CD4-positive, alpha-beta T cell treated with Interleukin-12 subunit alpha and Interleukin-12 subunit beta, for 1 hour (primary cell): ENCODE data around the gene CYP4F2.
"Not testable (repeated sequence)": the region's sequence is repeated elsewhere in the genome, so short reads cannot be mapped to it uniquely, and the experiment has no call there.

Experiments
- DNase-seq: peaks from one replicate; pipeline ENCODE4 v3.0.0-alpha.2; 2020

Gene CYP4F2, protein sequence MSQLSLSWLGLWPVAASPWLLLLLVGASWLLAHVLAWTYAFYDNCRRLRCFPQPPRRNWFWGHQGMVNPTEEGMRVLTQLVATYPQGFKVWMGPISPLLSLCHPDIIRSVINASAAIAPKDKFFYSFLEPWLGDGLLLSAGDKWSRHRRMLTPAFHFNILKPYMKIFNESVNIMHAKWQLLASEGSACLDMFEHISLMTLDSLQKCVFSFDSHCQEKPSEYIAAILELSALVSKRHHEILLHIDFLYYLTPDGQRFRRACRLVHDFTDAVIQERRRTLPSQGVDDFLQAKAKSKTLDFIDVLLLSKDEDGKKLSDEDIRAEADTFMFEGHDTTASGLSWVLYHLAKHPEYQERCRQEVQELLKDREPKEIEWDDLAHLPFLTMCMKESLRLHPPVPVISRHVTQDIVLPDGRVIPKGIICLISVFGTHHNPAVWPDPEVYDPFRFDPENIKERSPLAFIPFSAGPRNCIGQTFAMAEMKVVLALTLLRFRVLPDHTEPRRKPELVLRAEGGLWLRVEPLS

DNA sequence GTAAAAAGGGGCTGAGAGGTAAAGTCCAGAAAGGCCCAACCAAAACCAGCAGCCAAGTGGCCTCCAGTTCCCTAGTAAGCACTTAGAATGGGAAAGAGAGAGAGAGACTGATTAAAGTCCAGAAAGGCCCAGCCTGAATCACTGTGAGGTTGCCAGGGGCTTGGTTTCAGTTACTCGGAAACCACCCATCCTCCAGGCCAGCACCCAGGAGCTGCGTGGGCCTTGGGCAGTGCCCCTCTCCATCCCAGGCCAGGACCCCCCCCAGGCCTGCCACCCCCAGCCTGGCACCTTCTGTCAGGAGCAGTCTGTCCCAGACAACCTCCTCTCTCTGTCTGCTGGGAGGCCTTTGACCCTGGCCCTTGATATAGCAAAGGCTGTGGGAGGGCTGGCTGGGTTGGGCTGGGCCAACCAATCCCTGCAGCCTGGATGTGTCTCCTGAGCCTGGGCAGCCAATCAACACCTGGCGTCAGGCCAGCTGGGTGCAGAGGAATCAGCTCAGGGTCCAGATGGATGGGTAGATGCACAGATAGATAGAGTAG is at the start of gene CYP4F2:
CYP4F2 (minus strand) TSS at position 337 of the 539 bp plus-strand sequence. CDS start 463 bp downstream, outside the sequence.
- no peak for DNase-seq

DNA sequence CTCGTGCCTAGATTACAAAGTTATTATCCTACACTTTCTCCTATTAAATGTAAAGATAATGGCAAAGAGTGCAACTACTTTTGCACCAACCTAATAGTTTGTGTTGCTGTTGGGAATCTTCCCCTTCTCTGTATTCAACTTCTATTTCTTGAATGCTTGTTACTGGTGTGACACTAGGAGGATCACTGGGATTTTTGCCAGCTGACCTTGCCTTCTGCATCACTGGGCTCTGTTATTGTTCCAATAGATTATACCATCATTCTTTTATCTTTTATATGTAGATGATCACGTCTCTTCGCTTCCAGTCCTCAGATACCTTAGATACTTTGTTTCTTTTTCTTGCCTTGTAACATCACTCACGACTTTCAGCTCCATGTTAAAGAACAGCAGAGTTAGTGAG is 47.4 kb upstream of the CYP4F2 start:
- DNase-seq, result no peak

DNA sequence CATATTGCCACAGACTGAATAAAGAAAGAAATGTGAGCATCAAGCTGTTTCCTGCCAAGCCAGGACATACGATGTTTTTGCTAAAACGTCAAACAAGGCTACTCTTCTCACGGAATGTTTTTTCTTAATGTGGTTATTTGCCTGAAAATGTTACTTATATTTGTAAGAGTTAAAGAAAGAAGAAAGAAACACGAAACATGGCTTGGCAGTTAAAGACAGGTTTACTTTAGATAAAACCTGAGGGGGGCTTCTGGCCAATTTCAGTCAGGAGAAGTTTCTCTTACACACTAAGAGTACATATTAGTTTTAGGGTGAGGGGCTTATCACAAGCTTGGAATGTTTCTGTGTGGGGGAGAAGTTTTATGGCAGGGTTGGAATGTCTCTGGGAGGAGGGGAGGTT is 46.5 kb upstream of the CYP4F2 start:
- no peak for DNase-seq

DNA sequence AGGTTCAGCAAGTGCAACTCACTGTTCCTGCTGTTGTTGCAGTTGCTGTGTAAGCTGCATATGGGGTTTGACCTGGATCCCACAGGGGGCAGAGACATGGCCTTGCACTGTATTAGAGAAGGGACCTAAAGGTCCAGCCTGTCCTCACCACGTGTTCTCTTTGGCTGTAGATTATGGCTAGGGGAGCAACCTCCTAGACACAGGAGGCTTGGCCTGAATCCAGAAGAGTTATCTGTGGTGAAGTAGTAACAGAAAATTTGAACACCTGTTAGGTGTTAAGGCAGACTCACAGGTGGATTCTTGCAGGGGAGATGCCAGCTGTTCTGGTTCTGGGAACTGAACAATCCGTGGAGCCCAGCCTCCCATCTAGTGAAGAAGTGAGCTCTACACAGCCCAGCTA is 39.9 kb upstream of the CYP4F2 start:
- DNase-seq, result no peak

DNA sequence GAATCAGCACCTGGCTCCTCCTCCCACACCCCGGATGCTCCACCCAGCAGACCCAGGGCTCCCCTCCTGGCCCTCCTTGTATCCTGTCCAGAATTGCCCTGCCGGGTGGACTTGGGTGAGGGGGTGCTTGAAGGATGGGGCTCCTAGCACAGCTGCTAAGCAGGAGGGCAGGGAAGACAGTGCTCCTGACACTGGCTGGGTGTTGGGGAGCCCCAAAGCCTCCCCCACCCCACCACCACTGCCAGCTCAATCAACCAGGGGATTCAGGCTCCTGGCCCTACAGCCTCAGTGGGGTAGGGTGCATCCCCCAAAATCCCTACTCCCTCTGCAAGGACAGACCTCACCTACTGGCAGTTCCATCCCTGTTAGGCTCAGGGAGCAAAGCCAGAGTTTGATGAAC is 39.1 kb upstream of the CYP4F2 start:
- no peak for DNase-seq

DNA sequence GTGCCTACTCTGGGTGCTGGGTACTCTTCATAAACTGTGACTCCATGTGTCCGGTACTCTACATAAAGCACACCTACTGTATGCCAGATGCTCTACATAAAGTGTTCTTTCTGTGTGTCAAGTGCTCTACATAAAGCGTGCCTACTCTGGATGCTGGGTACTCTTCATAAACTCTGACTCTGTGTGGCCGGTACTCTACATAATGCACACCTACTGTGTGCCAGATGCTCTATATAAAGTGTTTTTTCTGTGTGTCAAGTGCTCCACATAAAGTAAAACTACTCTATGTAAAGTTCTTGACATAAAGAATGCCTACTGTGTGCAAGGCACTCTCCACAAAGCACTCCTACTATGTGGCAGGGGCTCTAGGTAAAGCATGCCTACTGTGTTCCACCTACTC is 38.3 kb upstream of the CYP4F2 start:
- DNase-seq, result no peak

DNA sequence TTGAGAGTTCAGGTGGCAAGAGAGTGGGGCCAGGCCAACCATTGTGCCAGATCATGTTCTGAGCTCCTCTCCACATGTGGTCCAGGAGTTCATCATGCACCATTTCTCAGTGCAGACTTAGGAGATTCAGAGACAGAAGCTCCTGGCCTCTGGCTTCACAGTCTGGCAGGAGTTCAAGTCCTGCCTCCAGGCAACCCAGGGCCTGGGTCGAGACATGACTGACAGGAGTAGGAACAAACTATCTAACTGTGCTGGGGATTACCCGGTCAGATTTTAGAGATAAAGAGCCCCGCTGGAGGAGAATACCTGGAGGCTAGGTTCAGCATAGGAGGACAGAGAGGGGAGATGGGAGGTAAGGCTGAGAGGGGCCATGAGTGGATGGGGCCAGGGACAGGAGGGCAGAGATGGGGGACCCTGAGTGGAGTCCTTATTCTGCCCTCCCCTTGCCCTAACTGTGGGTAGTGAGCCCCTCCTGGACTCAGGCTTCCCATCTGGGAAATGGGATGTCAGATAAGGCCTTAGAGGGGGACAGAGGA is 37.4 kb upstream of the CYP4F2 start:
- no peak for DNase-seq

DNA sequence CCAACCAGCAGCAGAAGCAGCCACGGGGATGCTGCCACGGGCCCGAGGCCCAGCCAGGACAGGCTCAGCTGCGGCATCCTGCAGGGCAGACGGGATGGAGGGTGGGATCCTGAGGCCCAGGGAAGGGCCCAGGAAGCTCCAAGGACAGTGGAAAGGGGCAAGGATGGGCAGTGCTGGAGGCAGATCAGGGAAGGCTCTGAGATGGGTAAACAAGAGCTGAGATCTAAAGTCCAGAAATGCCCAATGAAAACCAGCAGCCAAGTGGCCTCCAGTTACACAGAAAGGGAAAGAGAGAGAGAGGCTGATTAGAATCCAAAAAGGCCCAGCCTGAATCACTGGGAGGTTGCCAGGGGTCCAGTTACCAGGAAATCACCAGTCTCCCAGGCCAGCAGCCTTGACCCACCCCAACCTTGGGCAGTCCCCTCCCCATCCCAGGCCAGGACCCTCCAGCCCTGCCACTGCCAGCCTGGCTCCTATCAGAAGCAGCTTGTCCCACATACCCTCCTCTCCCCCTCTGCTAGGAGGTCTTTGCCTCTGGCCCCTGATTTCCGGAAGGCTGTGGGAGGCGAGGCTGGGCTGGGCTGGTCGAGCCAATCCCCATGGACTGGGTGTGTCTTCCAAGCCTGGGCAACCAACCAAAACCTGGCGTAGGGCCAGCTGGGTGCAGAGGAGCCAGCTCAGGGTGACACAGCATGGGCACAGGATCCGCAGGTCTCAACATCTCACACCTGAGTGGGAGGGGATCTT is 36.6 kb upstream of the CYP4F2 start, which contains the start of gene CYP4F11:
CYP4F11 (minus strand) TSS at position 198 of the 747 bp plus-strand sequence; CDS start at position 77, 121 bp downstream.
- DNase-seq, result no peak

DNA sequence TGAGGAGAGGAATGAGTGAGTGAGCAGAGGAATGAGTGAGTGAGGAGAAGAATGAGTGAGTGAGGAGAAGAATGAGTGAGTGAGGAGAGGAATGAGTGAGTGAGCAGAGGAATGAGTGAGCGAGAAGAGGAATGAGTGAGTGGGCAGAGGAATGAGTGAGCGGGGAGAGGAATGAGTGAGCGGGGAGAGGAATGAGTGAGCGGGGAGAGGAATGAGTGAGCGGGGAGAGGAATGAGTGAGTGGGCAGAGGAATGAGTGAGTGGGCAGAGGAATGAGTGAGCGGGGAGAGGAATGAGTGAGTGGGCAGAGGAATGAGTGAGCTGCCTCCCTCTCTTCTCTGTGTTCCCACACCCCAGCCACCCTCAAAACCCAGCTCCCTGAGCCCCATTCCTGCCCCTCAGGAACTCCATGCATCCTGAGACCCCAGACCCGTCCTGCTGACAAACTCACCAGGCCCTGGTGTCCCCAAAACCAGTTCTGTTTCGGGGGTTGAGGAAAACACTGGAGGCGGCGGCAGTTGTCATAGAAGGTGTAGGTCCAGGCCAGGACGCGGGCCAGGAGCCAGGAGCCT is 36.0 kb upstream of the CYP4F2 start:
- not testable (repeated sequence) for DNase-seq

DNA sequence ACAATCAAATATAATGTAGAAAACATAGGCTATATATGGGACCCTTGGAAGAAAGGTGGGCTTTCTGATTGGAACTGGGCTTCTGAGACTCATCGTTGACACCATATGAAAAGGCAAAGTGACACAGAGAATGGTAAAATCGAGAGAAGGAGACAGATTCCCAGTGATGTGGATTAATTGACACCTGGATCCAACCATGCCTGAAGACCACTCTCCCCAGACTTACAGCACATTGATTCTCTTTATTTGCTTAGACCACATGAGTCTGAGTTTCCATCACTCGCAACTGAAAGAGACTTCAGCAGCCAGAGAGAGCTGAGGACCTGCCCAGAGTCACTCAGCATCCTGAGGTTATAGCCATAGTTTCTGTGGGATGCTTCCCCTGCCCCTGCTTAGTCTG is 30.4 kb upstream of the CYP4F2 start:
- DNase-seq, result no peak

DNA sequence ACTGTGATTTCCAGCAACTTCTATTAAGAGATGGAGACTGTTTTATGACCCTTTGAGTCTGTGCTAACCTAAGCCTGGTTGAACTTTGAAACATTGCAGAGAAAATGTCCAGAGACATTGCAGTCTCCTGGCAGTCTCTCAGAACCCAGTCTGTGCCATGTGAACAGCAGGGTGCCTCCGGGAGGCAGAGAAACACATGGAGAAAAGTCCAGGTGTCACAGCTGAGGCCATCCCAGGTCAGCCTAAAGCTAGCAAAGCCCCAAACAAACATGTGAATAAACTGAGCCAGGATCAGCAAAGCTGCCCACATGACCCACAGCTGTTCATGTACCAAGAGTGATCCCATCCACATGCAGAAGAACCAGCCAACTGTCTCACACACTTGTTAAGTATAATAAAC is 28.6 kb upstream of the CYP4F2 start:
- no peak for DNase-seq

DNA sequence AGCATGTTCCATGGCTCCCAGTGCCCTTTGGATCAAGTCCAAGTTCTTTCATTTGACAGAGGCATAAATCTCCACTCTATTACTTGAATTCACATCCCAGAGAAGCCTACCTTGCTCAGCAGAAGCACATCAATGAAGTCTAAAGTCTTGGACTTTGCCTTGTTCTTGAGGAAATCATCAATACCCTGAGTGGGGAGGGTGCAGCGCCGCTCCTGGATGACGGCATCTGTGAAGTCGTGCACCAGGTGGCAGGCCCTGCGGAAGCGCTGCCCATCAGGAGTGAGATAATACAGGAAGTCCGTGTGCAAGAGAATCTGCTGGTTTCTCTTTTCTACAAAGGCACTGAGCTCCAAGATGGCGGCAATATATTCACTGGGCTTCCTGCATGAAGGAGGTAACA is 25.8 kb upstream of the CYP4F2 start:
- no peak for DNase-seq

DNA sequence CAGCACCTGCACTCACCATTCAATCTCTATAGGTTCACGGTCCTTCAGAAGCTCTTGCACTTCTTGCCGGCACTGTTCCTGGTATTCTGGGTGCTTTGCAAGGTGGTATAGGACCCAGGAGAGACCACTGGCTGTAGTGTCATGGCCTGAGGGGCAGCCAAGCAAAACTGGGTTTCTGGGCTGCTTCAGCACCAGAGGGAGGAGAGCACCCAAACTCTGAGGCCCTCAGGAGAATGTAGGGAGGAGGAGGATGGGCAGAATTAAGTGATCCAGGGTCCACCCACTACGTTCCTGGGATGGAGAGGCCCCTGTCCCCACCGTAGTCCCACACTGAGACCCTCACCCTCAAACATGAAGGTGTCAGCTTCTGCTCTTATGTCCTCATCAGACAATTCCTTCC is 24.1 kb upstream of the CYP4F2 start:
- no peak for DNase-seq

DNA sequence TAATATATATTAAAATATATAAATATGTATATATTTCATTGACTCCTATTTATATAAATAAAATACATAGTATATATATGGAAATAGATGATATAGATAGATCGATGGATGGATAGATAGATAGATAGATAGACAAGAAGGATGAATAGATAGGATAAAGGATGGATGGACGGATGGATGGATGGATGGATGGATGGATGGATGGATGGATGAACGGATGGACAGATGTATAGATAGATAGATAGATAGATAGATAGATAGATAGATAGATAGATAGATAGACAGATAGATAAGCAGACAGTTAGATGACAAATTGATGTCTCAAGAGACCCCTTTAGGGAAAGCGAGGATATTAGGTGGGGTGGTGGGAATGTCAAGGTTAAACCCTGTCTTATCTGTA is 21.4 kb upstream of the CYP4F2 start:
- DNase-seq, result no peak

DNA sequence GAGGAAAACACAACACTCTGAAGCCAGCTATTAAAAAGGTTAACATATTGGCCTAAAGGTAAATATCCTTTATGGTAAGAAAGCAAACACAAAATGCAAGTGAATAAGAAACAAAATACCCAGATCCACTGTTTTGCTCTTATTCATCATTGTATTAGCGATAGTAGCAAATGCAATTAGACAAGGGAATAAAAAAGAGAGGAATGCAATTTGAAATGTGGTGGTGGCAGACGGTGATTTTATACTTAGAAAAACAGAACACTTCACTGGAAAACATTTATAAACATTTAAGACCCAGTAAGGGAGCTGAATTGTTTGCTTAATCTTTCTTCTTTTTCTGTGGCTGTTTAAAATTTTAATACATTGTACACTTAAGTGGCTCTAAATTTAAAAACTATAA is 17.2 kb upstream of the CYP4F2 start:
- no peak for DNase-seq

DNA sequence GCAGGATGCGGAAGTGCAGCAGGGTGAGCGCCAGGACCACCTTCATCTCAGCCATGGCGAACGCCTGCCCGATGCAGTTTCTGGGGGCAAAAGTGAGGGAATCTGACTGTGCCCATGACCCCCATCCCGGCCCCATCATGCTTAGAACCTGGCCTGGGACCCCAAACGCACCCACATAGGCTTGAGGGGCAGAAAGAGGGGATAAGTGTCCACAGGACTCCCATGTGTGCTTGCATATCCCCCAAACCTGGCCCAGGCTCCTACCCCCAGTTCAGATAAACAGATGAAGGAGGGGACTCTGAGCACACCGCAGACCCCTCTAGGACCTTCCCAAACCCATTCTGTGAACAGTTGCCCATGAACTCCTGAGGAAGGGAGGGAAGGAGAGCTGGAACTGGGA is 16.0 kb upstream of the CYP4F2 start:
- no peak for DNase-seq

DNA sequence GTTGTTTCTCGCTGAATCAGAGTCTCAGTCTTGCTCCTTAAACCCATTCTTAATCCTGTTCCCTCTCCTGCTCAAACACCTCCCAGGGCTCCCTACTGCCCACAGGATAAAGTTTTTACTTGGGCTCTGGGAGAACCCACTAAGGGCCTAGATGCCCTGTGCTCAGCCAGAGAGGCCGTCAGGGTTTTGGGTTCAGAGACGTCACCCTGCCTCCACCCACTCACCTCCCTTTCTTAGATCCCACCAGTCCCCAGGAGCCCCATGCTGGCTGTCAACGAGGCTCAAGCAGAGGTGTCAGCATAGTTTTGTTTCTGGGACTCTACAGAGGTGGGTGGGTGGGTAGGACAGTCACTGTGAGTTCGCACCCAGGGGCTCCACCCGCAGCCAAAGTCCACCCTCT is 15.5 kb upstream of the CYP4F2 start:
- no peak for DNase-seq

DNA sequence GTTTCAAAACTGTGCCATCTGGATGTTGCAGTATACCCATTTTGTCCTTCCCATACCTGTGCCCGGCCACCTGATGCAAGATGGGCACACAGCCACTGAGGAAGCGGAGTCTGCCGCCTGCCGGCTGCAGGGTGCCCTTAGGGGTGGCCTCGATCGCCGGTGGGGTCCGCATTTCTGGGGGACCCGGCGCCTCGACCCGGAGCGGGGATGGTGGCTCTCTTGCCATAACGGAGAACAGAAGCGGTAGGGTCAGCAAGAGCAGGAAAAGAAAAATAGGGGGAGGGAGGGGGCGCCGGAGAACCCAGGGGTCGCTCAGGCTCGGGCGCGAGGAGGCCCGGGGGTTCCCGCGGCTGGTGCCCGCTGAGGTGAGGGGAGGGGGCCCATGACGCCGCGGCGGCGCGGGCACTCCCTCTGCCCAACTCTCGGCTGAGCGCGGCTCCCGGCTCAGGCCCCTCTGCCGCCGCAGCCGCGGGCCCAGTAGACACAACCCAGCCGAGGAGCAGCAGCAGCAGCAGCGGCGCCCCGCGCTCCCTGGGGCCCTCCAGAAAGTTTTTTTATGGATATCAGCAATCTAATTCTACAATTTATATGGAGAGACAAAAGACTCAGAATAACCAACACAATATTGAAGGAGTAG is 13.8 kb upstream of the CYP4F2 start:
- DNase-seq, result no peak

DNA sequence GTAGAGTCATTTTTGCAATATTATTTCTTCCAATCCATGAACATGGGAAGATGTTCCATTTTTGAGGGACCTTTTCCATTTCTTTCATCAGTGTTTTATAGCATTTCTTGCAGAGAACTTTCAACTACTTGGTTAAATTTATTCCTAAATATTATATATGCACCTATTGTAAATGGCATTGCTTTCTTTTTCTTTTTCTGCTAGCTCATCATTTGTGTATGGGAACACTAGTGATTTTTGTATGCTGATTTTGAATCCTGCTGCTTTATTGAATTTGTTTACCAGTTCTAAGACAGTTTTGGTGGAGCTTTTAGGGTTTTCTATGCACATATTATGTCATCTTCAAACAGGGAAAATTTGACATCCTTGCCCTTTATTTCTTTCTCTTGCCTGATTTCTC is 7.2 kb upstream of the CYP4F2 start:
- no peak for DNase-seq

DNA sequence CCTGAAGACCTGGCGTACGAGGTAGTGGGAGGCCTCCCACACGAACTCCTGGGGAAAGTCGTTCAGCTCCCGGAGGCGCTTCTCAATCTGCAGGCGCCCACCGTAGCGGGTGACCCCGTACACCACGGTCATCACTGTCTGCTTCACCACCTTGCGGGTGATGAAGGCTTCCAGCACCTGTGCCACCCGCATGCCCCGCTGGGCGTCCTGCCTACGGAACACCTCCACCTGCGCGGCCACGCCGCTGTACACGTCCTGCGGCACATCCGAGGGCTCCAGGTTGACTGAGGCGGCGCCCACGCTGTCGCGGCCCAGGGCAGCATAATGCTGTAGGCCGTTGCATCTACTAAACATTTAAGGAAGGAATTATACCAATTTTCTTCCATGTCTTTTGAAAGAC is 5.0 kb upstream of the CYP4F2 start:
- DNase-seq, result not testable (repeated sequence)

DNA sequence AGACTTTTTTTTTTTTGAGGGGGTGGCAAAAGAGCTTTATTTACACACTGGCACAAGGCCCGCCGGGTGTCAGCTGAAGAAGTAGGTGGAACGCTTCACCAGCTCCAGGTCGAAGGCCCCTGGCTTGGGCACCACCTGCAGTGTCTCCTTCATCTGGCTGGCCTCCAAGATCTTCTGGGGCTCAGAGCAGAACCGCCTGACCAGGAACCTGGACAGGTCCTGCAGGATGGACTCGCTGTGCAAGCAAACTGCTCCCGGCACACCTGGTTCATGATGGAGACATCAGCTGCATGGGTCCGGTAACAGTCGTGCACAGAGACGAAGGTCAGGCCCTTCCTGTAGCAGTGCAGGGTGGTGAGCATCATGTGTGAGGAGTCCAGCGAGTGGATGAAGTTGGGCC is 4.4 kb upstream of the CYP4F2 start:
- no peak for DNase-seq

DNA sequence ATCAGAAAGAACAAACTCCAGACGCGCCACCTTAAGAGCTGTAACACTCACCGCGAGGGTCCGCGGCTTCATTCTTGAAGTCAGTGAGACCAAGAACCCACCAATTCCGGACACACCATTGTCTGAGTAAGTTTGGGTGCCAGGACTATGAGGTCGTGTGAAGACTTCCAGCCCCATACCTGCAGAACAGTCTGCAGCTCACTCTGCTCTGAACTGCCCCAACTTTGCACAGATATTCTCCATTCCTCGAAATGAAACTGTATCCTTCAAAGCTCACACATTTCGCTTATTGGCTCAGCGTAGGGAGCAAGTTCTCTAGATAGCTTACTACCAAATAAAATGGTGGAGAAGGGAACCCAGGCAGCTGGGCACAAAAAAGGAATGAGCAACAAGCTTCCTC is 2.6 kb upstream of the CYP4F2 start:
- DNase-seq, result no peak

DNA sequence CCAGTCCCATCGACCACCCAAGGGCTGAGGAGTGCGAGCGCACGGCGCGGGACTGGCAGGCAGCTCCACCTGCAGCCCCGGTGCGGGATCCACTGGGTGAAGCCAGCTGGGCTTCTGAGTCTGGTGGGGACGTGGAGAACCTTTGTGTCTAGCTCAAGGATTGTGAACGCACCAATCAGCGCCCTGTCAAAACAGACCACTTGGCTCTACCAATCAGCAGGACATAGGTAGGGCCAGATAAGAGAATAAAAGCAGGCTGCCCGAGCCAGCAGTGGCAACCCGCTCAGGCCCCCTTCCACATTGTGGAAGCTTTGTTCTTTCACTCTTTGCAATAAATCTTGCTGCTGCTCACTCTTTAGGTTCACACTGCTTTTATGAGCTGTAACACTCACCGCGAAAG is 2.2 kb upstream of the CYP4F2 start:
- DNase-seq, result not testable (repeated sequence)
